Mesendoderm (in vitro differentiated cells): Measurements from ENCODE around the gene SCN4B.

Experiments used
- DNase-seq: peaks from one replicate; pipeline ENCODE4 v3.0.0; 2013
- H2AK5ac ChIP-seq: 2 replicates; pipeline ENCODE4 v1.6.1; 2013; ENCODE audit warnings: low read length, inconsistent platforms
- H2BK120ac ChIP-seq: 2 replicates; pipeline ENCODE4 v1.6.1; 2013; ENCODE audit warnings: low read depth, mild to moderate bottlenecking, low read length, moderate library complexity, mixed read lengths
- H2BK15ac ChIP-seq: replicated peaks from 2 replicates; pipeline ENCODE4 v1.6.1; 2013; ENCODE audit warnings: low read depth, mild to moderate bottlenecking, moderate library complexity
- H2BK5ac ChIP-seq: 2 replicates; pipeline ENCODE4 v1.6.1; 2013; ENCODE audit warnings: low read length, inconsistent platforms
- H3K18ac ChIP-seq: 2 replicates; pipeline ENCODE4 v1.6.1; 2013; ENCODE audit warnings: mild to moderate bottlenecking, low read length, mixed read lengths
- H3K23ac ChIP-seq: one replicate; pipeline ENCODE4 v1.6.1; 2013; ENCODE audit warnings: low read length
- H3K27ac ChIP-seq: 2 replicates; pipeline ENCODE4 v1.5.1; 2013; ENCODE audit warnings: low read depth, mild to moderate bottlenecking, inconsistent platforms, low read length, moderate library complexity
- H3K27me3 ChIP-seq: 2 replicates; pipeline ENCODE4 v1.6.1; 2013; ENCODE audit warnings: low read length, control low read depth, mild to moderate bottlenecking, inconsistent platforms; ENCODE audit not compliant: insufficient read depth, poor library complexity
- H3K36me3 ChIP-seq: 2 replicates; pipeline ENCODE4 v1.6.1; 2013; ENCODE audit warnings: low read length, inconsistent platforms; ENCODE audit not compliant: control insufficient read depth, insufficient read depth
- H3K4ac ChIP-seq: one replicate; pipeline ENCODE4 v1.6.1; 2013; ENCODE audit warnings: low read depth, mild to moderate bottlenecking, low read length, moderate library complexity
- H3K4me1 ChIP-seq: 2 replicates; pipeline ENCODE4 v1.6.1; 2013; ENCODE audit warnings: low read depth, low read length, inconsistent platforms; ENCODE audit not compliant: control insufficient read depth
- H3K4me2 ChIP-seq: 2 replicates; pipeline ENCODE4 v1.6.1; 2013; ENCODE audit warnings: low read length
- H3K4me3 ChIP-seq: 2 replicates; pipeline ENCODE4 v1.5.1; 2013; ENCODE audit warnings: mild to moderate bottlenecking, low read length
- H3K56ac ChIP-seq: one replicate; pipeline ENCODE4 v1.6.1; 2013; ENCODE audit warnings: low read length
- H3K79me1 ChIP-seq: 2 replicates; pipeline ENCODE4 v1.6.1; 2013; ENCODE audit warnings: low read length, inconsistent platforms
- H3K79me2 ChIP-seq: 2 replicates; pipeline ENCODE4 v1.6.1; 2013; ENCODE audit warnings: mild to moderate bottlenecking, low read length; ENCODE audit not compliant: control insufficient read depth, insufficient read depth
- H3K9ac ChIP-seq: 2 replicates; pipeline ENCODE4 v1.6.1; 2013; ENCODE audit warnings: low read length, inconsistent platforms
- H4K5ac ChIP-seq: one replicate; pipeline ENCODE4 v1.6.1; 2013; ENCODE audit warnings: low read length
- H4K8ac ChIP-seq: one replicate; pipeline ENCODE4 v1.6.1; 2013; ENCODE audit warnings: low read depth, mild to moderate bottlenecking, control low read depth, low read length, moderate library complexity
- WGBS: extraction: QIAGEN DNeasy Blood & Tissue Kit; methylation state at CpG from one replicate; pipeline ENCODE4 v1.1.7; 2013; ENCODE audit warnings: low lambda C conversion rate, missing lambda C conversion rate; ENCODE audit not compliant: insufficient coverage; ENCODE audit errors: extremely low coverage; 5-methylcytosine and 5-hydroxymethylcytosine counted together

SCN4B gene

DNA sequence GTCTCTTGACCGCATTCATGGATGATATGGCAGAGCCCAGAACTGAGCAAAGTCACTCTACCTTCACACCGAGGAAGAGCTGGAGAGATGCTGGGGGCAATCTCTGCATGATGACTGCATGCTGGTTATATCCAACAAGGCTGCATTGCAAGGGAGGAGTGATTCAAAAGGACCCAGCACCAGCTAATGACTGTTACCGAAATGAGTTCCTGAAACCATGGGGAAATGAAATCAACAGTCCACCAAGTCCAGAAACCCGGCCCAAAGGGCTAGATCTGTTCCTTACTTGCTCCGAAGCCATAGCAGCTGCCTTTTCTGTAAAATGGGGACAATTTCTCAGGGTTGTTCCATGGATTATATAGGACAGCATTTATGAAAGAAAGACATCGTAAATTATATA is 64.7 kb downstream of the SCN4B start:
- Histone ChIP-seq H3K4ac (no peak overlapping the region), H3K18ac (no peak overlapping the region), H4K5ac (no peak overlapping the region), H3K36me3 (no peaks in the 10 kb centered on the region), H2BK120ac (no peak overlapping the region), H3K4me2 (no peak overlapping the region), H3K79me1 (no peaks in the 10 kb centered on the region), H3K23ac (no peak overlapping the region), H3K27me3 (no peaks in the 10 kb centered on the region), H4K8ac (no peak overlapping the region), H2AK5ac (no peak overlapping the region), H3K56ac (no peak overlapping the region), H3K4me3 (no peak overlapping the region), H2BK15ac (no peak overlapping the region), H2BK5ac (no peak overlapping the region), H3K27ac (no peak overlapping the region), H3K79me2 (no peaks in the 10 kb centered on the region), H3K9ac (no peak overlapping the region), H3K4me1 (no peaks in the 10 kb centered on the region)
- no CpG with 5 or more reads among the region's 6 CpGs for WGBS
- DNase-seq, result no peak

DNA sequence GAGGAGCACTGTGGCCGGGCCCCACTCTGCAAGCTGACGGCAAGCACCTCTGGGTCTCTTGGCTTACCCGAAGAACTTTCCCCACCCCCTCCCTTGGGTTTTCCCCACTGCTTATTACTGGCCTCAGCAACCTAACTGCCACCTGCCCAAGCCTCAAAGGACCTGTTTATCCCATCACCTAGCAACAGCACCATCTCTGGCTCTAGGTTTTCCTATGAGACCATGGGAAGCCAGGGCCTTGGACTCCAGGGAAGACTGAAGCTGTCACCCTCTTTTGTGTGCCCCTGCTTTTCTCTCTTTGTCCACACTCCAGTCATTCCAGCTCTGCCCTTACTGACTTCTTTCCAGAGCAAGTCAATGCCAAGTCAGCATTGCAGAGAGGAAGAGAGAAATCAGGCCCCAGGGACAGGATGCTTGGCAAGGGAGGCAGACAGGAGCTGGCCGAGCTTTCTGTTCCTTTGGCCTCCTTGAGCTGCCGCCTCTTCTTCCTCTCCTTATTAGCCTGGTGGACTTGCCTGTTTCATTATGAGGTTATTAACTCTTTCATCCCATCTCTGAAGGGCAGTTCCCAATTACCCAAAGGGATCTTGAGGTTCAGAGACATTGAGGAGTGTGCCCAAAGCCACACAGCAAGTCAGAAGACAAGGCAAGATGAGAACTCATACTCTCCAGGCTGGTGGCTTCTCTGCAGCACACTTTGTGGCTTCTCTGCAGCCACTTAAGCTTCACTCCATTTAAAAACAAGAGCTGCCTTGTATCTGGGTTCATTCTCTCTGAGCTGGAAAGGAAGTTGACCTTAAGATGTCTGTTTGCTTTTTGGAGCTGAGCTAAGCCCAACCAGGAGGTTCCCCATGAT is 65.5 kb downstream of the SCN4B start, which contains the start of gene SMIM35:
Gene SMIM35, minus strand, starts transcription at position 51 of the 856 bp plus-strand sequence. CDS start 206 bp downstream, outside the sequence.
- H3K79me1 ChIP-seq, result no peaks in the 10 kb centered on the region
- H3K18ac ChIP-seq, result no peak within 1 kb of the TSS
- H2BK5ac ChIP-seq, result no peak within 1 kb of the TSS
- no peaks in the 10 kb centered on the region for H3K27me3 ChIP-seq
- no peak within 1 kb of the TSS for H3K56ac ChIP-seq
- H3K4me3 ChIP-seq, result no peak within 1 kb of the TSS
- H3K27ac ChIP-seq, result no peak within 1 kb of the TSS
- H3K23ac ChIP-seq, result no peak within 1 kb of the TSS
- DNase-seq, result no peak
- H3K4ac ChIP-seq, result no peak within 1 kb of the TSS
- H4K8ac ChIP-seq, result no peak within 1 kb of the TSS
- no peak within 1 kb of the TSS for H3K4me2 ChIP-seq
- no peaks in the 10 kb centered on the region for H3K36me3 ChIP-seq
- H3K9ac ChIP-seq, result no peak within 1 kb of the TSS
- no peak within 1 kb of the TSS for H2AK5ac ChIP-seq
- H4K5ac ChIP-seq, result no peak within 1 kb of the TSS
- H3K79me2 ChIP-seq, result no peaks in the 10 kb centered on the region
- no peak within 1 kb of the TSS for H2BK120ac ChIP-seq
- no CpG with 5 or more reads among the region's 5 CpGs for WGBS
- H3K4me1 ChIP-seq, result no peaks in the 10 kb centered on the region
- no peak within 1 kb of the TSS for H2BK15ac ChIP-seq

DNA sequence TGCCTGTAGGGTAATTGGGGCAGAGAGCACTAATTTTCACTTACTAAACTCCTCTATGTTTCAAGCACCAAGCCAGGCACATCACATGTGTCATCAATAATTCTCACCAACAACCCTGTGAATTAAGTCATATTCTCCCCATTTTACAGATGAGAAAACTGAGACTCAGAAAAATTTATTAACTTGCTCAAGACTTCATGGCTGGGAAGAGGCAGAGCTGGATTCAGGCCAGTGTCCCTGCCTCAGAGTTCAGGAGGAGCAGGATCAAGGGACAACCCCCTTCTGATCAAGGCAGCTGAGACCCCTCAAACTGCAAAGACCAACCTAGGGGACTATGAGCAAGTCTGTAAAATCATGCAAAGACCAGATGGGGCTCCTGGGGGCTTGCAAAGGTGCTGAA is 68.0 kb downstream of the SCN4B start:
- Histone ChIP-seq H3K27me3 (no peaks in the 10 kb centered on the region), H4K5ac (no peak overlapping the region), H3K4me1 (no peaks in the 10 kb centered on the region)

DNA sequence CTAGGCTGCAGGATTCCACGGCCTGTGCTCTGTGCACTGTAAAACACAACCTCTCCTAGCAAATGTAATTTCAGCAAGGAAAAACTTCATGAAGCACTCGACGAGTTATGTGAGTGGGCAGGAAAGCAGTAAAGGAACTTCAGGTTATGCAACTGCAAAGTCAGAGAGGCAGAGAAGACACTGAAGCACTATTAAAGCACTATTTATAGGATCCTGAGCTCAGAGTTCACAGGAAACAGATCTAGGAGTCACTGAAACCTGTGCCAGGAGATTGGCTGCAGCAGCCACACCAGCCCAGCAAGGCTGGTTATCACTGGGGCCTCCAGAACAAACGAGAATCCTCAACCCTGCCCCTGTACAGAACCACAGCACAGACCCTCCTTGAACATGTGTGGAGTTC is 68.4 kb downstream of the SCN4B start:
- no CpG with 5 or more reads among the region's 4 CpGs for WGBS
- Histone ChIP-seq H2BK120ac (no peak overlapping the region), H3K4me1 (no peaks in the 10 kb centered on the region), H4K5ac (no peak overlapping the region), H3K4ac (no peak overlapping the region), H3K36me3 (no peaks in the 10 kb centered on the region), H3K56ac (no peak overlapping the region), H2AK5ac (no peak overlapping the region), H3K4me3 (no peak overlapping the region), H3K27ac (no peak overlapping the region), H3K18ac (no peak overlapping the region), H3K23ac (no peak overlapping the region), H4K8ac (no peak overlapping the region), H3K27me3 (no peaks in the 10 kb centered on the region), H2BK15ac (no peak overlapping the region), H2BK5ac (no peak overlapping the region), H3K79me1 (no peaks in the 10 kb centered on the region), H3K9ac (no peak overlapping the region), H3K79me2 (no peaks in the 10 kb centered on the region), H3K4me2 (no peak overlapping the region)
- no peak for DNase-seq

More for the DNA sequence above, 68.0 kb downstream of the SCN4B start:
- Histone ChIP-seq H3K36me3 (no peaks in the 10 kb centered on the region), H2AK5ac (no peak overlapping the region), H4K8ac (no peak overlapping the region), H3K23ac (no peak overlapping the region), H3K4ac (no peak overlapping the region), H3K56ac (no peak overlapping the region), H3K4me2 (no peak overlapping the region), H3K4me3 (no peak overlapping the region), H2BK15ac (no peak overlapping the region), H3K18ac (no peak overlapping the region), H3K9ac (no peak overlapping the region), H2BK120ac (no peak overlapping the region), H2BK5ac (no peak overlapping the region), H3K79me2 (no peaks in the 10 kb centered on the region), H3K27ac (no peak overlapping the region), H3K79me1 (no peaks in the 10 kb centered on the region)
- DNase-seq, result no peak
